ELF-1 (cell line): Measurements from ENCODE around the gene ADARB1.

Source experiments
- DNase-seq: peaks from one replicate; pipeline ENCODE4 v3.0.0-alpha.2; 2016; ENCODE audit warnings: low read depth, low spot score

ADARB1 gene

GRCh38 chr21:45039317-45040156 lies 34.8 kb upstream of the ADARB1 start:
- DNase-seq, result no peak

- no peak for DNase-seq
Measured at GRCh38 chr21:45040157-45040711, 34.1 kb upstream of the ADARB1 start.

GRCh38 chr21:45040739-45041138 lies 33.6 kb upstream of the ADARB1 start:
- DNase-seq, result no peak

- DNase-seq, result no peak
Measured at GRCh38 chr21:45041351-45041805, 33.0 kb upstream of the ADARB1 start.

GRCh38 chr21:45041984-45042663 lies 32.3 kb upstream of the ADARB1 start:
- DNase-seq, result no peak

GRCh38 chr21:45042664-45043161 lies 31.7 kb upstream of the ADARB1 start:
- DNase-seq, result no peak

- no peak for DNase-seq
Measured at GRCh38 chr21:45043541-45044020, 30.8 kb upstream of the ADARB1 start.

GRCh38 chr21:45045481-45045880 lies 28.9 kb upstream of the ADARB1 start:
- no peak for DNase-seq

- DNase-seq, result no peak
Measured at GRCh38 chr21:45047257-45047656, 27.1 kb upstream of the ADARB1 start.

- DNase-seq, result no peak
Measured at GRCh38 chr21:45048026-45048698, 26.2 kb upstream of the ADARB1 start.

GRCh38 chr21:45048968-45049367 lies 25.4 kb upstream of the ADARB1 start:
- DNase-seq, result no peak

- no peak for DNase-seq
Measured at GRCh38 chr21:45049714-45050344, 24.6 kb upstream of the ADARB1 start.

- DNase-seq, result no peak
Measured at GRCh38 chr21:45050345-45050796, 24.0 kb upstream of the ADARB1 start.

GRCh38 chr21:45050797-45051489 lies 23.4 kb upstream of the ADARB1 start:
- DNase-seq, result no peak

GRCh38 chr21:45051580-45052434 lies 22.6 kb upstream of the ADARB1 start:
- no peak for DNase-seq

- no peak for DNase-seq
Measured at GRCh38 chr21:45052960-45053359, 21.4 kb upstream of the ADARB1 start.

- no peak for DNase-seq
Measured at GRCh38 chr21:45053561-45054226, 20.7 kb upstream of the ADARB1 start.

- no peak for DNase-seq
Measured at GRCh38 chr21:45054227-45054926, 20.0 kb upstream of the ADARB1 start.
